Measurements from ENCODE around the gene E2F1.

Gene E2F1, protein sequence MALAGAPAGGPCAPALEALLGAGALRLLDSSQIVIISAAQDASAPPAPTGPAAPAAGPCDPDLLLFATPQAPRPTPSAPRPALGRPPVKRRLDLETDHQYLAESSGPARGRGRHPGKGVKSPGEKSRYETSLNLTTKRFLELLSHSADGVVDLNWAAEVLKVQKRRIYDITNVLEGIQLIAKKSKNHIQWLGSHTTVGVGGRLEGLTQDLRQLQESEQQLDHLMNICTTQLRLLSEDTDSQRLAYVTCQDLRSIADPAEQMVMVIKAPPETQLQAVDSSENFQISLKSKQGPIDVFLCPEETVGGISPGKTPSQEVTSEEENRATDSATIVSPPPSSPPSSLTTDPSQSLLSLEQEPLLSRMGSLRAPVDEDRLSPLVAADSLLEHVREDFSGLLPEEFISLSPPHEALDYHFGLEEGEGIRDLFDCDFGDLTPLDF

DNA sequence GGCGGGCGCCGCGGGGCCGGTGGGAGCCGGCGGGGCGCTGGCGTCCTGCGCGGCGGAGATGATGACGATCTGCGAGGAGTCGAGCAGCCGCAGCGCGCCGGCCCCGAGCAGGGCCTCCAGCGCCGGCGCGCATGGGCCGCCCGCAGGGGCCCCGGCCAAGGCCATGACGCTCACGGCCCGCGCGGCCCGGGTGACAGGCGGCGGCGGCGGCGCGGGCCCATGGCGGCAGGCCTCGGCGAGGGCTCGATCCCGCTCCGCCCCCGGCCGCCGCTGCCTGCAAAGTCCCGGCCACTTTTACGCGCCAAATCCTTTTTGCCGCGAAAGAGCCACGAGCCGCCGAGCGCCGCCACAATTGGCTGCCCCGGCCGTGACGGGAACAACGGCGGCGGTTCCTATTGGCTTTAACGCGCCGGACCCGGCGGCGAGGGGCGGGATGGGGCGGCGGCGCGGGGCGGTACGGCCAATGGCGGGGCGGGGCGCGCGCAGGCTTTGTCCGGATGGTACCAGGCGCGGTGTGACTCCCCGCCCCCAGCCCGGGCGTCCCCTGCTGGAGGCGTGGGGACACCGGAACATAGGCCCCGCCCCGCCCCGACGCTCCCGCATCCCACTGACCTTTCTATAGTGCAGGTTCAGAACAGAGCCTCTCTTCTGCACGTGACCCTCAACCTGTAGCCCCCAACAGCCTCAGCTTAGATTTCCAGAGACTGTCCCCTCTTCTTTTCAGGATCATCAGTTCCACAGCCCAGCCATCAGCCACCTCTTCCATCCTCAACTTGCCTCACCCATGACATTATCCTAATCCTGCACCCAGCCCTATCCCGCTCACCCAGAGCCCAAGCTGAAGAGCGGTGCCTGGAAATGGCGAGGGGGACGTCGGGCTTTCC, at the start of gene E2F1:
TSS of gene E2F1 (minus strand) at position 286 of the 884 bp plus-strand sequence. CDS start at position 165, 121 bp downstream.
- DNase-seq (ENCODE audit: low read depth in 2 of 2), result peak; percentile 82 to 85

DNA sequence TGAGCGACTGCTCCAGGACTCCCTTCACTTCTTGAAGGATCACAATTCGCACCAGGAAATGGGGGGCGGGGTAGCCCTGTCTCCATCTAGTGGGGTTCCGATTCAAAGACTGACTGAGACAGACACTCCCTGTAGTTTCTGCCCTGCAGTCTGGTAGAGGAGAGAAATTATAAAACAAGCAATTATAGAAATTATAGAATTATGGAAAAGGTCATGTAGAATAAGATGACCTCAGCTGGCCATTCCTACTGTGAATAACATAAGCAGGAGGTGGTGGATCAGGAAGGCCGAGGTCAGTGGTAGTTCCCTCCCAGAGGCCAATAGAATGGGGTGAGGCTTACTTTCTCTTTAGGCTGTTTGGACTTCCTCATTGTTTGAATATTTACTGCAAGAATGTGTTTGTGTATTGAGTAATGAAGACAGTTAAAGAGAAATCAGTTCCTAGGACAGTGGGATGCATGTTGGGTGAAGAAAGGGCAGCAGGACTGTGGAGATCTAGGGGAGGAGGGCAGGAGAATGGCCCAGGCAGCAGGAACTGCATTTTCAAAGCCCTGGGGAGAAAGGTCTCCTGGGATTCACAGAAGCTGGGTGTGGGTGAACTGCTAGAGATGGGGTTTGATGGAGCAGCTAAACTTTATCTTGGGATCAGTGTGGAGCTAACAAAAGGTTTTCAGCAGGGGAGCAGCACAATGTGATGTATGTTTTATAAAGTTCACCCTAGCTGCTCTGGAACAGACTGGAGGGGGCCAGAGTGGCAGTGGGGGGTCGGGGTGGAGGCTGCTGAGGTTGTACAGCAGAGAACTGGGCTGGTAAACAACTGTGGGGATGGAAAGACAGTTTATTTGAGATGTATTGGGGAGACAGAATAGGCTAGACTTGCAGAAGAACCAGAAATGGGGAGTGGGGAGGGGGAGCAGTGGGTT, 47.7 kb upstream of the E2F1 start:
- peak; percentile 58 to 66 for DNase-seq (ENCODE audit: low read depth in 2 of 2)

DNA sequence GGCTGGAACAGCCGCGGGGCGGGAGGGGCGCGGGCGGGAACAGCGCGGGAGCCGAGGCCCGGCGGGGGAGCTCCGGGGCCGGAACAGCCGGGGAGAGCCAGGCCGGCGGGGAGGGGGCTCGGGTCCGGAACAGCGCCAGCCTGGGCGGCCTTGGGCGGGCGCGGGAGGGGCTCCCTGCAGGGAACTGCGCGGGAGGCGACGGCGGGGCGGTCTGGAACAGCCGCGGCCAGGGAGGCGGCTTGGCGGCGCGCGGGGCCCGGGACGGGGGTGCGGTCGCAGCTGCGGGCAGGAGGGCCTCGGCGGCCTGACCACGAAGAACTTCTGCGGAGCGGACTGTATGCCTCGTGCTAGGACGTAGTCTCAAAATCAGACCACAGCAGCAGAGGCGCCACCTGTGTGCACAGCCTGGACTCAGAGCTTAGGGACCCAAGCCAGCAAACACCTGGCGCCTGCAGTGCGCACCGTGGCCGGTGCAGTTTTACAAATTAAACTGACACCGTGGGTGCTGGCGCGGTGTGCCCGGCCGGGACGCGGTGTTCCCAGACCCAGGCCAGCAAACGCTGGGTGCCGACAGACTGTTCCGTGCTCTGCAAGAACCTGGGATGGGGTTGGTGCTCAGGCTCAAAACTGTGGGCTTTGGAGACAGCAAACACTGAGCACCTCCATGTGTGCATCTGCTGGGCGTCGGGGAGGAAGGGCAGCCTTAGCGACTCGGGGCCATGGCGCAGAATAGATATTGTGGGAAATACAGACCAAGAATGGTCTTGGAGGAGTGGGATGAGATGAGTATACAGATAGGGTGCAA, 46.2 kb upstream of the E2F1 start:
- DNase-seq (ENCODE audit: low read depth in 2 of 2), result no peak

DNA sequence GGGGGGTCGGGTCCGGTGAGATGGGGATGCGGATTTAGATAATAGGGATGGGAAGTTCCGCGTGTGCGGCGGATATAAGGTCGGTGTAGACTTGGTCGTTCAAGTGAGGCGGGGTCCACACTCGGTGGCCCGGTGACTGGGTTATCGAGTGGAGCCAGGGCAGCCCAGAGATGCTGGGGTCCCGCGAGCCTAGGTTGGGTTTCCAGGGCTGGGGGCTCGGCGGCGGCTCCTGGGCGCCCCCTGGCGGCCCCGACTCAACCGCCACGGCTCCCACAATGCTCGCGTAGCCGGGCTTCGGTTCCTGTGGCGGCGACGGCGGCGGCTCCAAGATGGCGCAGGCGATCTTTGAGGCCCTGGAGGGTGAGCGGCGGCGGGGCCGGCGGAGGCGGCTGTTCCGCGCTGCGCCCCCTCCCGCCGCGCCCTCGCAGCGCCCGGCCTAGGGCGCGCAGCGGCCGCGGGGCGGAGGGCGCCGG, 45.5 kb upstream of the E2F1 start, which contains the start of gene ZNF341:
TSS of gene ZNF341 (plus strand) at position 304 of the 473 bp plus-strand sequence. CDS start at position 330, 26 bp downstream.
- DNase-seq (ENCODE audit: low read depth in 2 of 2), result peak; percentile 75

DNA sequence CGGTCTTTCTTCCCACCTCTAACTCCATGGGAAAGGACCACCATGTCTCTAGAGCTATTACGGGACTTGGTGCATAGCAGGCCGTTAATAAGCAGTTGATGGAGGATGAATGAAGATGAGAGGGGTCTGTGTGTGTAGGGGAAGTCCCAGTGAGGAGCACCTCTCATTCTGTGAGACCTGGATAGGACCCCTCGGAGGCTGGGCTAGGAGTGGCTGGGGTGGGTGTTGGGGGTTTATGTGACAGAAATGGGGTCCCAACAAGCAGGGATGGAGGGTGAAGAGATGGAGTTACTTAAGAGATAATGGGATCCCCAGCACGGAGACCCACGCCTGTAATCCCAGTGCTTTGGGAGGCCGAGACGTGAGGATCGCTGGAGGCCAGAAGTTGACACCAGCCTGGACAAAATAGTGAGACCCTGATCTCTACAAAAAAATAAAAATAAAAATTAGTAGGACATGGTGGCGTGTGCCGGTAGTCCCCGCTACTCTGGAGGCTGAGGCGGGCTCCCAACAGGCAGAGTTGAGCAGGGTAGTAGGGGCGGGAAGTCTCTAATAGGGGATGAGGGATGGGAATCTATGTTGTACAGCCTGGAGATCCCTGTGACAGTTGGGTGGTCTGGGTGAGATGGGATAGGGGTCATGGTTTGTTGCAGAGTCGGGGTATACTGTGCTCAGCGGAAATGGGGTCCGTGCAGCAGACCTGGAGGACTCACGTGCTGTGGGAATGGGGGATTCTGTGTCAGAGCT, 44.9 kb upstream of the E2F1 start:
- no peak for DNase-seq (ENCODE audit: low read depth in 2 of 2)

DNA sequence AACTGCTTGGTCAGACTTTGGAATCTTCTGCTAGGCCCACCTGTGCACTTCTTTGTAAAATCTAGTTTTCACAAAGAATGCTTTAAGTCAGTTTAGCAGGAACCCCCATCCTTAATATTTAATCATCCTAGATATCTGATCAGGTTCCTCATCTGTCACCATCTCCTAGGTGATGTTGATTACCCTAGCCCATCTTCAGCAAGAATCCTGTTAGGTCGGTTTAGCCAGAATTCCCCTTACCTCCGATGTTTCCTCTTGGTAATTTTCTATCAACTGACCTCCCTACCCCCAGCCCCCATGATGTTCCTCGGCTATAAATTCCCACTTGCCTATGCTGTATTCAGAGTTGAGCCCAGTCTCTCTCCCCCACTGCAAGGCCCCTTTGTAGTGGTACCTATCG, 42.9 kb upstream of the E2F1 start:
- DNase-seq (ENCODE audit: low read depth in 2 of 2), result no peak

DNA sequence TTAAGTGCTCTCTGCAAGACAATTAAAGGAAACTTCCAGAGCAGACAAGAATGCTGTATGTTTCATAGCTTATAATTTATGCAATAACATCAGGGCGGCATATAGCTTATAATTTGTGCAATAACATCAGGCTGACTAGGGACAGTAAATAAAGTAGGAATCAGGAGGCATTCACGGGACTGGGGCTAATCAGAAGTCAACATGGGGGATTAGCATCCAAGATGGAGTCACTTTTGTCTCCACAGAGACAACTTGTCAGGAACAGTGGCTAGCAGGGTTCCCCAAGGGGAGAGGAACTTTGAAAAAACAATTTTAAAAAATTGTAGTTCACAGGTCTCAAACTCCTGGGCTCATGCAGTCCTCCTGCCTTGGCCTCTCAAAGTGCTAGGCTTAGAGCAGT, 42.3 kb upstream of the E2F1 start:
- DNase-seq (ENCODE audit: low read depth in 2 of 2), result no peak

DNA sequence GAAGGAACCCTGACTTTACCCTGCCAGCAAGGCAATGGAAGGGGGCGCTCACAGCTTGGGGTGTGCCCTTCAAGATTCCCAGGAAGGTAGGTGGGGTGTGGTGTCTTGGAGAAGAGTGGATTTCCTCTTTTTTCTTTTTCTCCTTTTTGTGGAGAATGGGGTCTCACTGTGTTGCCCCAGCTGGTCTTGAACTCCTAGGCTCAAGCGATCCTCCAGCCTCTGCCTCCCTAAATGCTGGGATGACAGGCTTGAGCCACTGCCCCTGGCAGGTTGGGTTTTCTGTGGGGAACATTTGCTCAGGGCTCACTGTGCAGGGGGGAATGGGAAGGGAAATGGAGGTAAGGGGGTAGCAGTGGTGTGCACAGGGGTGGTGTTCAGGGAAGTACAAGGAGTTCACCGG, 41.6 kb upstream of the E2F1 start:
- DNase-seq (ENCODE audit: low read depth in 2 of 2), result no peak

DNA sequence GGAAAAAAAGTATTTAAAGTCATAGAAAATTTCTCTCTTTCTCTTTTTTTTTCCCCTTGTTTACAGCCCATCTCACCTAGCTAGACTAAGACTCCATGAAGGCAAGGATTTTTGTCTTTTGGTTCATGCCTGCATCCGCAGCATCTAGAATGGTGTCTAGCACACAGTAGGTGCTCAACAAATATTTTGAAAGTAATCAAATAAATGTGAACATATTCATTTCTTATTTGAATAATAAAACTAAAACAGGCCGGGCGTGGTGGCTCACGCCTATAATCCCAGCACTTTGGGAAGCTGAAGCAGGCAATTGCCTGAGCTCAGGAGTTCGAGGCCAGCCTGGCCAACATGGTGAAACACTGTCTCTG, 40.9 kb upstream of the E2F1 start:
- no peak for DNase-seq (ENCODE audit: low read depth in 2 of 2)

DNA sequence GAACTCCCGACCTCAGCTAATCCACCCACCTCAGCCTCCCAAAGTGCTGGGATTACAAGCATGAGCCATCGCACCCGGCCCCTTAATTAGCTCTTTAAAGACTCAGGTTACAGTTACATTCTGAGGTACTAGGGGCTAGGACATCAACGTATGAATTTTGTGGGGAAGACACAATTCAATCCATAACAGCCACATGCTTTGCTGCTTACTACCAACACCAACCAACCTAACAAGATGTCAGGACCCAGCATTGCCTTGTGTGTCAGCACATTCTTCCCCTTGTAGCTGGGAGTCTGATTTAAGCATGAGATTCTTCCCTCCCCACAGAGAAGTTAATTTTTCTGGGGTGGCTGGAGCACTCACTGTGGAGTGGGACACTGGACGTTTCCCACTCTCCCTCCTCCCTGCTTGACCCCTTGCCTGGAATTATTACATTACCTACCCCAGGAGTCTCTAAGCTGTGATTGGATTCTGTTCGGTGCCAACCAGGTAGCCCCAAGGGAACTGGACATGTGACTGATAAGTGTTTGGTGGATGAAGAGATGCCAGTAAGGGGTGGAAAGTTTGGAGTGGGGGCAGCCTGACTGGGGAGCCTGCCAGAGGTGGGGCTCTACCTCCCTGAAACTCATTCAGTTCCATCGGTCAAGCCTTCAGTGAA, 39.6 kb upstream of the E2F1 start:
- no peak for DNase-seq (ENCODE audit: low read depth in 2 of 2)

DNA sequence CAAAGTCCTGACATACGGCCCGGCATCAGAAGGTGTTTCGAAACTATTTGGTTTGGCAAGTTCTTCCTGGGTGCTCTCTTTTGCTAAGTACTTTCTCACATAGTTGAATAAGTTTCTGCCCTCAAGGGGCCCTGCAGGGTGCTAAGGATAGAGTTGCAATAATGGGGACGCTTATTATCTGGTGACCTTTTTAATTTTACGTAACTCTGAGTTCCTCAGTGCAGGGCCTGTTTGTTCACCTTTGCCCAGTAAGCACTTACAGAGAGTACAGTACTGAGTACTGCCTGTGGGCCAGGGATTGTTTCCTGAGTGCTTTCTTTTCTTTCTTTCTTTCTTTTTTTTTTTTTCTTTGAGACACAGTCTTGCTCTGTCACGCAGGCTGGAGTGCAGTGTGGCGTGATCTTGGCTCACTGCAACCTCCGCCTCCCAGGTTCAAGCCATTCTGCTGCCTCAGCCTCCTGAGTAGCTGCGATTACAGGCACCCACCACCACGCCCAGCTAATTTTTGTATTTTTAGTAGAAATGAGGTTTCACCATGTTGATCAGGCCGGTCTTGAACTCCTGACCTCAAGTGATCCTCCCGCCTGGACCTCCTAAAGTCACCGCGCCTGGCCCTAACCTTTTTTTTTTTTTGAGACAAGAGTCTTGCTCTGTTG, 38.4 kb upstream of the E2F1 start:
- DNase-seq (ENCODE audit: low read depth in 2 of 2), result no peak

DNA sequence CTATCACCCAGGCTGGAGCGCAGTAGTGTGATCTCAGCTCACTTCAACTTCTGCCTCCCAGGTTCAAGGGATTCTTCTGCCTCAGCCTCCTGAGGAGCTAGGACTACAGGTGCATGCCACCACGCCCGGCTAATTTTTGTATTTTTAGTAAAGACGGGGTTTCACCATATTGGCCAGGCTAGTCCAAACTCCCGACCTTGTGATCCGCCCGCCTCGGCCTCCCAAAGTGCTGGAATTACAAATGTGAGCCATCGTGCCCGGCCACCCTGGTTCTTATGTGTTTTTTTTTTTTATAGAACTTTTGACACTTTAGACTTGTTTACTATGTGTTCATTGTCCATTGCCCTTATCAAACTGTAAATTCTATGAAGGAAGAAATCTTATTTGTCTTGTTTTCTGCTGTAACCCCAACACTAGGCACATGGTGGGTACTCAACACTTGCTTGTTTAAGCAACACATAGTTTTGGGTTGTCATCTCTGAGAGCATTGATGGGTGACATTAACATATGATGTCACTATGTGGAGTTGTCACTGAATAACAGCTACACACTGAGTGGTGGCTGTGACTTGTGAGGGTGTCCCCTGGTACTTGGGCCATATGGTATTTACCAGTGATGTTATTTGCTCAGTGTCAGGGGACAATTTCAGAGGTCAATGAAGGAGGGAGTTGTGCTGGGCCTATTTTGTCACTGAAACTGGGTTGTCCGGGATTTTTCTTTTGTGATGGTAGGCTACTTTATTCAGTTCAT, 35.4 kb upstream of the E2F1 start:
- no peak for DNase-seq (ENCODE audit: low read depth in 2 of 2)

DNA sequence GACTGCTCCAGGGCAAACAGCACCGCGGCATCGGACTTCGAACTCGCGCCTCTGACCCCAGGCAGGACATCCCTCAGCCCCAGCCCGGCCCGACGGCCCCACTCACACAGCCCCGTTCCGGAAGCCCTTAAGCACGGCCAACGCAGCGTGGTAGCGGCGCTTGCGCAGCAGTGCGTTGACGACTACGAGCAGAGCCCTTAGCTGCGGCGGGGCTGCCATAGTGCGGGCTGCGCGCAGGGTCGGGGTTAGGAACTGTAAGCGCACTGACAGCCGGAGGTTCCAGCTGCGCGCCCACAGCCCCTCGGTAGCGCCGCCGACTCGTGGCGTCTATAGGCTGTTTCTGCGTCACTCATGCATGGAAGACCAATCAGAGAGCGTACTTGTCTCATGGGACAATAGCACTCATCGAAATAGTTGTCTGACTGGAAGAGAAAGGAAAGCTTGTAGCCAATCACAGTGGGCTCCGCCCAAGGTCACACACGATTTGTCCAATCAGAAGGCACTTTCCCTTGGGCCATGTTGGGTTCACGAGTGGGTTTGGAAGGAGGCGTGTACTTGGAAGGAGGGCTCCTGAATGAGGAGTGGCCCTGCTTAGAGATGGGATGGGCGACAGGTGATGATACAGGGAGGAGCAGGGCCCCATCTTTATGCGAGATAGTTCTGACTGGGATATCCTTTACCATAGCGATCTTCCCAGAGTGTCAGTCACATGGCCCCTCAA, 34.0 kb upstream of the E2F1 start, which contains the start of gene PXMP4:
TSS of gene PXMP4 (minus strand) at position 322 of the 721 bp plus-strand sequence. CDS start at position 219, 103 bp downstream.
- DNase-seq (ENCODE audit: low read depth in 2 of 2), result peak; percentile 97 to 98

DNA sequence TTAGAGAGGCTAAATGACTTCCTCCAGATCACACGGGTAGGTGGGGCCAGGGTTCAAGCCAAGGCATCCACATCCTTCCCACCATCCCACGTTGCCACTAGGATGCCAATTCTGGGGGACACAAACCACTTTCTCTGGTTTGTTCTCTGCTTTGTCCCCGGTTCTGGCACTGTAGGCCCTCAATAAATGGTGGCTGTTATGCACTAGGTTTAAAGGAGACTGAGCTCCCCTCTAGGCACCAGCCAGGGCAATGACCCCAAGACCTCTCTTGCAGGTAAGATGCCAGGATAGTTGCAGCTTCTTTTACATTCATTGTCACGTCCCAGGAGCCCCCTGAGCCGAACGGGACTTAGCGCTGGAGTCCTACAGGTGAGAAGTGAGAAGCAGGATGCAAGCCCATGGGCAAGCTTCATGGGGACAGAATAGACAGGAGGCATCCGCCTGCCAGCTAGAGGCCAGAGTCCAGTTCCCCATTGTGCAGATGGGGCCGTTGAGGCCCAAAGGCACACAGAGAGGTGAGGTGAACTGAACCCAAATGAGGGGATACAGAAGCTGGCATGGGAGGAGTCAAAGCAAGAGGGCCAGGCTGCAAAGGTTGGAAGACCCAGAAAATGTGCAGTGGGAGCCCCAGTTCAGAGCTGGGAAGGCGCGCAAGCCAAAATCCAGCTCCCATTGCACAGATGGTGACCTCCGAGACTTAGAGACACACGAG, 33.2 kb upstream of the E2F1 start:
- no peak for DNase-seq (ENCODE audit: low read depth in 2 of 2)

DNA sequence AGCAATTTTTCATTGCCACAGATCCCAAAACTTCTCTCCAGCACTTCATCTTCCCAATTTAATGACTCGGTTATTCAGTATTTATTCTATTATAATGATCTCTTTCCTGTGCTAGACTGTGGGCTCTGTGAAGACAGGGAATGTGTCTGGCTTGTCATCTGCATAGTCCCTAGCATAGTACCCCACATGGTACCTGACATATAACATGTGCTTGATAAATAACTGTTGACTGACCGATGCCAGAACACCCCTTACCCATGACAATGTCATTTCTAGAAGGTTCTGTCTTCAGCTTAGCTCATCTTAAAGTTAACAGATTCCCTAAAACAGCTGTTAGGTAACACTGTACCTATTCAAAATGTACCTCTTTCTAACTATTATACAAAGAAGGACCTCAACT, 30.3 kb upstream of the E2F1 start:
- no peak for DNase-seq (ENCODE audit: low read depth in 2 of 2)

DNA sequence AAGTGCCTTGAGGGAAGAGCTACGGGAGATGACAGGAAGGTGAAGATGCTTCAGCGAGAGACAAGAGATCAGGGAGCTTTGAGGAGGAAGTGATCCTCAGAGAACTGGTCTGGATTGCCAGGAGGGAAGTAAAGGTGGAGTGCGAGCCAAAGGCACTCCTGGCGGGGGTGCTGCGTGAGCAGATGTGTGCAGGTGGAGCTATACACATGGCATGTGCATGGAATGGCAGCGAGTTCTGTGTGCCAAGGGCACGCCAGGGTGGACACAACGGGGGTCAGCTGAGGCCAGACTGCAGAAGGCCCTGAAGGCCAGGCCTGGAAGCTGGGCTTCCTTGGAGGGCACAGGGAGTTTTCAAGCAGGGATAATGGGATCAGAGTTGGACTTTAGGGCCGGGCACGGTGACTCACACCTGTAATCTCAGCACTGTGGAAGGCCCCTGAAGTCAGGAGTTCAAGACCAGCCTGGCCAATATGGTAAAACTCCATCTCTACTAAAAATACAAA, 27.7 kb upstream of the E2F1 start:
- DNase-seq (ENCODE audit: low read depth in 2 of 2), result no peak

DNA sequence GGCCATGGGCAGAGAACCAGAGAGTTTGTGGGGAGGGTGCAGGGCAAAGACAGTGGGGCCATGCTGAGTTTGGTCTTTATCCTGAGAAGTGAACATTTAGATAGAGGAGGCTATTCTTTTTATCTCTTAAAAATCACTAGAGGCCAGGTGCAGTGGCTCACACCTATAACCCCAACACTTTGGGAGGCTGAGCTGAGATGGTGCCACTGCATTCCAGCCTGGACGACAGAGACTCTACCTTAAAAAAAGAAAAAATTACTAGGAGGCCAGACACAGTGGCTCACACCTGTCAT, 25.2 kb upstream of the E2F1 start:
- no peak for DNase-seq (ENCODE audit: low read depth in 2 of 2)

Measured in fibroblast of skin of left quadriceps (primary cell).